Transverse colon (tissue), 4 donors: ENCODE measurements around the gene BRF1.

Experiments used
- POLR2A ChIP-seq: fragments of 450-650 bp; IDR thresholded peaks from one replicate; pipeline ENCODE4 v1.6.1; 2016; ENCODE audit warnings: antibody characterized with exemption, mild to moderate bottlenecking, moderate library complexity
- POLR2AphosphoS5 ChIP-seq, 3 donors: sonication (generic); formaldehyde crosslinking; IDR thresholded peaks; one replicate each; pipeline ENCODE4 v1.6.1; 2016; ENCODE audit warnings: antibody characterized with exemption in 3 of 3
- TF ChIP-seq, protein P1 (sequence below), 5 experiments: fragments of 200-600 bp in 3 of 5; fragments of 450-650 bp in 2 of 5; sonication (generic) in 3 of 5; IDR thresholded peaks; 1 replicate in 2 of 5; 2 replicates in 3 of 5; pipeline ENCODE4 v1.5.1; 2016 to 2017; ENCODE audit warnings: antibody characterized with exemption in 5 of 5, inconsistent platforms in 3 of 5, mild to moderate bottlenecking in 2 of 5, moderate library complexity in 1 of 5

DNA sequence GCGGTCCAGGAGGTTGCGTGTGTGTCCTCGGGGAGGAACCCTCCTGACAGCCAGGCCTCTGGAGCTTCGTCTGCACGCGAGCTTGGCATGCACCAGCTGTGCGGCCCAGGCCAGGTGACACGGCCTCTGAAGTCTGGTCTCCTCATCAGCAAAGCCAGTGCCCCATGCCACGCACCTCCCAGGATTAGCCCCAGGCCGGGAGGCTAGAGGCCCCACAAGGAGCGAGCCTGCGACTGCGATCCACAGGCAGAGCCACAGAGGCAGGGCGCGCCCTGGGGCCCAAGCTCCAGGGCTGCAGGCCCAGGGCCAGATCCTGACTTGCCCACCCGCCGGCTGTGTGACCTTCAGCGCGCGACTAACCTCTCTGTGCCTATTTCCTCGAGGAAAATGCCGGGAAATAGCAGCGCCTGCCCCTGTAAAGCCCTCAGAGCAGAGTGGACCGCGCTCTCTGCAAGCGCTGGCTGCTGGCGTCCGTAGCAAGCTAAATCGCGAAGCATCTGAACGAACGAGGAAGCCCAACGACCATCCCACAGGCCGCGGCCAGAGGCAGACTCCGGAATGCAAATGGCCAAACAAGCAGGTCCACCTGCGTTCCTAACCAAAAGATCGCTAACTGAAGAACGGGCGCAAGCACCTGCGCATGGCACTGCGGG lies 53.0 kb downstream of the BRF1 start:
- TF ChIP-seq, protein P1, sequence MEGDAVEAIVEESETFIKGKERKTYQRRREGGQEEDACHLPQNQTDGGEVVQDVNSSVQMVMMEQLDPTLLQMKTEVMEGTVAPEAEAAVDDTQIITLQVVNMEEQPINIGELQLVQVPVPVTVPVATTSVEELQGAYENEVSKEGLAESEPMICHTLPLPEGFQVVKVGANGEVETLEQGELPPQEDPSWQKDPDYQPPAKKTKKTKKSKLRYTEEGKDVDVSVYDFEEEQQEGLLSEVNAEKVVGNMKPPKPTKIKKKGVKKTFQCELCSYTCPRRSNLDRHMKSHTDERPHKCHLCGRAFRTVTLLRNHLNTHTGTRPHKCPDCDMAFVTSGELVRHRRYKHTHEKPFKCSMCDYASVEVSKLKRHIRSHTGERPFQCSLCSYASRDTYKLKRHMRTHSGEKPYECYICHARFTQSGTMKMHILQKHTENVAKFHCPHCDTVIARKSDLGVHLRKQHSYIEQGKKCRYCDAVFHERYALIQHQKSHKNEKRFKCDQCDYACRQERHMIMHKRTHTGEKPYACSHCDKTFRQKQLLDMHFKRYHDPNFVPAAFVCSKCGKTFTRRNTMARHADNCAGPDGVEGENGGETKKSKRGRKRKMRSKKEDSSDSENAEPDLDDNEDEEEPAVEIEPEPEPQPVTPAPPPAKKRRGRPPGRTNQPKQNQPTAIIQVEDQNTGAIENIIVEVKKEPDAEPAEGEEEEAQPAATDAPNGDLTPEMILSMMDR (IDR thresholded peaks at IDR 0.05): no peak
- TF ChIP-seq POLR2AphosphoS5 (IDR thresholded peaks at IDR 0.05) (no peak), POLR2A (no peak)
